ENCODE data around the gene ZNF433. TPM values are rescaled to one million over a fixed set of nuclear protein-coding genes. Genes with fewer than 3 reads are reported as not detected.
"Not testable (repeated sequence)": the region's sequence is repeated elsewhere in the genome, so short reads cannot be mapped to it uniquely, and the experiment has no call there.

The ZNF433 gene
- total and polyA plus RNA-seq, 8 donors, result 4.4 to 20.6 (median 15.5) TPM

- Histone ChIP-seq H3K27ac (no peak overlapping the region), H3K27me3 (no peaks in the 10 kb centered on the region), H3K4me3 (no peak overlapping the region), H3K36me3 (peaks cover 16 to 75% of the 10 kb centered on the region in 2 donors), H3K9me3 (peaks cover 3 to 100% of the 10 kb centered on the region in 2 donors), H3K4me1 (no peaks in the 10 kb centered on the region)
- DNase-seq, result no peak
- ATAC-seq, result no peak
- intact Hi-C loops (cut with DNase I), result no loop called here
- TF ChIP-seq CTCF (IDR thresholded peaks at IDR 0.05), result no peak
Measured at GRCh38 chr19:12015753-12016116, 19.7 kb downstream of the ZNF433 start.

- Histone ChIP-seq H3K9me3 (peaks cover 3 to 99% of the 10 kb centered on the region in 2 donors), H3K27me3 (no peaks in the 10 kb centered on the region), H3K36me3 (peaks cover 16 to 77% of the 10 kb centered on the region in 2 donors), H3K27ac (no peak overlapping the region), H3K4me3 (no peak overlapping the region), H3K4me1 (no peaks in the 10 kb centered on the region)
- intact Hi-C loops (cut with DNase I), result no loop called here
- ATAC-seq (no peak), DNase-seq (no peak)
- TF ChIP-seq CTCF (IDR thresholded peaks at IDR 0.05), result no peak
Measured at GRCh38 chr19:12015015-12015752, 20.3 kb downstream of the ZNF433 start.

GRCh38 chr19:12000152-12000981 is 35.1 kb downstream of the ZNF433 start:
- no peak for TF ChIP-seq CTCF (IDR thresholded peaks at IDR 0.05)
- Histone ChIP-seq H3K27me3 (no peaks in the 10 kb centered on the region), H3K9me3 (peaks cover 0 to 19% of the 10 kb centered on the region in 2 donors), H3K36me3 (peaks cover 0 to 44% of the 10 kb centered on the region in 2 donors), H3K4me1 (peaks cover 0 to 3% of the 10 kb centered on the region in 2 donors), H3K4me3 (no peak overlapping the region), H3K27ac (no peak overlapping the region)
- intact Hi-C loops (cut with DNase I), result no loop called here
- ATAC-seq (no peak), DNase-seq (no peak)

- DNase-seq (no peak), ATAC-seq (no peak)
- H3K36me3 ChIP-seq, result peaks cover 0 to 17% of the 10 kb centered on the region in 2 donors
- no peaks in the 10 kb centered on the region for H3K27me3 ChIP-seq
- H3K9me3 ChIP-seq, result peaks cover 0 to 13% of the 10 kb centered on the region in 2 donors
- intact Hi-C loops (cut with DNase I), result no loop called here
- H3K4me1 ChIP-seq, result peaks cover 0 to 3% of the 10 kb centered on the region in 2 donors
- no peak overlapping the region for H3K4me3 ChIP-seq
- TF ChIP-seq CTCF (IDR thresholded peaks at IDR 0.05), result no peak
- H3K27ac ChIP-seq, result no peak overlapping the region
Measured at GRCh38 chr19:11995174-11995573, 40.3 kb downstream of the ZNF433 start.

GRCh38 chr19:11991921-11992320 is 43.6 kb downstream of the ZNF433 start:
- intact Hi-C loops (cut with DNase I); DNase-seq; H3K9me3 ChIP-seq; H3K27ac ChIP-seq; H3K4me3 ChIP-seq; H3K27me3 ChIP-seq; H3K36me3 ChIP-seq; ATAC-seq: not testable (repeated sequence)
- peaks cover 0 to 19% of the 10 kb centered on the region in 2 donors for H3K4me1 ChIP-seq

Measured in left lung (tissue), 10 donors.